Tongue (tissue), 2 donors: ENCODE data around the gene ADAMTS3. TPM values are rescaled to one million over a fixed set of nuclear protein-coding genes. Genes with fewer than 3 reads are reported as not detected.
"Not testable (repeated sequence)": the region's sequence is repeated elsewhere in the genome, so short reads cannot be mapped to it uniquely, and the experiment has no call there.

Experiments
- DNase-seq: peaks from one replicate; pipeline ENCODE4 v3.0.0-alpha.2; 2015
- total RNA-seq: library from RNA; depleted of rRNA; stranded (reverse); fragments of >200 nt; gene quantifications from one replicate; pipeline ENCODE4 v1.2.3, GENCODE V29; 2014

ADAMTS3 gene
- total RNA-seq, 1 donor from 2014 or later = 2.8 TPM

DNA sequence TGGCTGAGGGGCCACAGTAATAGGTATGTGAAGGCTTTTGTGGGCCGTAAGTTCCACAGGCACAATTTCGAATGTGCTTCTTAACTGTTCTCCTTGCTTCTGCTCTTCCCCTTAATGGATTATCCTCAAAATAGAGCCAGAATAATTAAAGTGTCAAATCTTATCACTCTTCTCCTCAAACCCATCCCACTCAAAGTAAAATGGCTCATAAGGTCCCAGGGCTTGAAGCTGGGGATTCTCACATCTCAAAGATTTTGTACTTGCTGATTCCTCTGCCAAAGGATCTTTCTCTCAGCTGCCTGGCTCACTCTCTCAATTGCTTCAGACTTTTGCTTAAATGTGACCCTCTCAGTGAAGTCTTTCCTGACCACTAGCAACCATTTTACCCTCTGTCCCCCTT, 16.6 kb downstream of the ADAMTS3 start:
- DNase-seq = no peak

DNA sequence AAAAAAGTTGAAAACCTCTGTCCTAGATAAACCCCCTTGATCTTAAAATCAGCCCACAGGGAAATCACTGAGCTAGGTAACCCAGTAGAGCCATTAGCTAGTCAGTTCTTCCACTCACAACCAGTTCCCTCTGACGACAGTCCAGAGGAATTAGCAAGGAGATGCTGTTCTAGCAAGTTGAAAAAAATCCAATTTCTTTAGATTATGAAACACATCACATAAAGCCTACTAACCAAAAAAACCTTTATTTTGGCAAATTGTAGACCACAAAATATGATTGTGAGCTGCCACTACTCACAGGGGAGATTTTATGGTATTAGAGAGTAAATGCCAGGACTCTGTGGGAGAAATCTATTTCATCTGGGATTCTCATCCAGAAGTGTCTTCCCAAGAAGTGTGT, 22.6 kb downstream of the ADAMTS3 start:
- no peak for DNase-seq

GRCh38 chr4:72540694-72541093, 28.3 kb downstream of the ADAMTS3 start:
- DNase-seq = not testable (repeated sequence)

DNA sequence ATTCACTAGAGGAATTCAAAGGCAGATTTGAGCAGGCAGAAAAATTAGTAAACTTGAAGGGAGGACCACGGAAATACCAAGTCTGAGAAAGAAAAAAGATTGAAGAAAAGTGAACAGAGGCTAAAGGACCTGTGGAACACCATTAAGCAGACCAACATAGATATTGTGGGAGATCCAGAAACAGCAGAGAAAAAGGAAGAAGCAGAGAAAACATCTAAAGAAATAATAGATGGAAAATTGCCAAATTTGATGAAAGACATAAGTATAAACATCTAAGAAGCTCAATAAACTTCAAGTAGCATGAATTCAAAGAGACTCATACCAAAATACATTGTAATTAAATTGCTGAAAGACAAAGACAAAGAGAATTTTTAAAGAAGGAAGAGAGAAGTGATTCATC, 31.0 kb downstream of the ADAMTS3 start:
- DNase-seq = no peak

DNA sequence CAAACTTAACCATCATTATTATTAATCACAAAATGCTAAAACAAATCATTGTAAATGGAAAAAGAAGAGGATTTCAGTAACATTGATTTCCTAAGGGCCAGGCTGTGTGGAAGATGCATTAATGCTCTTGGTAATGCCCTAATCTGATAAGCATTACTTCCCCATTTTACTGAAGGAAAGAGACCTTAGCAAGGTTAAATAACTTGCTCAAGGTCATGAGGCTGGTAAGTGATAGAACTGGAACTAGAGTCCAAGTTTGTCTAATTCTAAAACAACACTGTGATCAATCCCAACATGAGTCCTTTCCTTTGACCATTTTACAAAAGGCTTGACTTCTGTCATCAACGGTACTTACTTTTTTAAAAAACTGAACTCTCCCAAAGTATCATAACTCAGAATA, 32.6 kb downstream of the ADAMTS3 start:
- DNase-seq = no peak

DNA sequence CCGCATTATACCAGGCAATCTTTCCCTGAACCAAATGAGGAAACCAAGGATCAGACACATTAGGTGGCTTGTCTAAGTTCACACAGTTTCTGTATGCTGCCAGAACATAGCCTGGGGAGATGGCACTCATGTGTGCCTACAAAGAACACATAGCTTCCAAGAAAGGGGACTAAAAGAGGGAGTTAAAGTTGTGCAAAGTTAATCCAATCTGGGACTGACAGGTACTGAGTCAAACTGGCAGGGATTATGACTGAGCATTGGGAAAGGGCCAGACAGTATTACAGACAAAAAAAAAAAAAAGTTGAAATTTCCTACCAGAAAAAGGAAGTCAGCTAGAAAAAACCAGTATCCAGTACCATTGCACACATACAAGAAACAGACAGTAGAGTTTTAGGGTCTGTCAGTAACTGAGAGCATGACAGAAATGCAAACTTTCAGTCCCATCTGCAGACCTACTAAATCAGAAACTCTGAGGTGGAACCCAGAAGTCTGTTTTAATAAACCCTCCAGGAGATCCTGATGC, 37.2 kb downstream of the ADAMTS3 start:
- DNase-seq = no peak

GRCh38 chr4:72531322-72531721, 37.7 kb downstream of the ADAMTS3 start:
- DNase-seq = no peak

GRCh38 chr4:72529148-72529822, 39.7 kb downstream of the ADAMTS3 start:
- DNase-seq = no peak

- DNase-seq = no peak
Measured at GRCh38 chr4:72527038-72527646, 41.9 kb downstream of the ADAMTS3 start.

- DNase-seq = peak; percentile 78
Measured at GRCh38 chr4:72525938-72526337, 43.1 kb downstream of the ADAMTS3 start.

GRCh38 chr4:72522440-72522839, 46.6 kb downstream of the ADAMTS3 start:
- no peak for DNase-seq

DNA sequence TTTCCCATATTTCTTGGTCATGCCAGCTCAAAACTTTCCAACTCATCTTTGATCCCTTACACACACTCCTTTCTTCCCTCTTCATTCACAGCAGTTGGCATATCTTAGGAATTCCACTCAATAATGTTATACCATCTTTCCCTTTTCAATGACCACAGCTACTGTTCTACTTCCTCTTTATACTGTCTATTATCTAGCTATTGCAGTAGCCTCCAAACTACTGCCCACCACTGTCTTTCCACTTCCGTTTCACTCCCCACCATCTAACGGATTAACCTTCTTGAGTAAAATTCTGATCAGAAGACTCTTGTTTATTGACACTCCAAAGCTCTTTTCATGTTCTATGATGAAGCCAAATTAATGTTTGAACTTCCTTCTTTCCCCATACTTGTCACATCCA, 55.8 kb downstream of the ADAMTS3 start:
- DNase-seq = no peak

- no peak for DNase-seq
Measured at GRCh38 chr4:72507860-72508419, 61.1 kb downstream of the ADAMTS3 start.

DNA sequence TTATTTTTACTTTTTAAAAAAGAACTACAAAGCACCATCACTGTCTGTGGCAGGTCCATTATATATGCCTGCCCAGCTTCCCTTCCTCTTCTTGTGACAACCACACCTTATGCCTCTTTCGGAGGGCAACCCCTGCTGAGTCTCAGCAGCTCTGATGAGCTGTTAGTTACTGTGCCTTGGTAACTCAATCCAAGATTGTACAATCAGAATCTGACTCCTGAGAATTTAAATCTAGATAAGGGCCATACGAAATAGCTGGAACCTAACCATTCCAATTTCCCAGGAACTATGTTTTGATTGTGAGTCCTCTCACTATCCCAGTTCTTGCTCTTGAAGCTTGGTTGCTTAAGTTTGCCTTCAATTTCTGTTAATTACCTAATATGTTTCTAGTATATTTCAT, 61.9 kb downstream of the ADAMTS3 start:
- DNase-seq = no peak

DNA sequence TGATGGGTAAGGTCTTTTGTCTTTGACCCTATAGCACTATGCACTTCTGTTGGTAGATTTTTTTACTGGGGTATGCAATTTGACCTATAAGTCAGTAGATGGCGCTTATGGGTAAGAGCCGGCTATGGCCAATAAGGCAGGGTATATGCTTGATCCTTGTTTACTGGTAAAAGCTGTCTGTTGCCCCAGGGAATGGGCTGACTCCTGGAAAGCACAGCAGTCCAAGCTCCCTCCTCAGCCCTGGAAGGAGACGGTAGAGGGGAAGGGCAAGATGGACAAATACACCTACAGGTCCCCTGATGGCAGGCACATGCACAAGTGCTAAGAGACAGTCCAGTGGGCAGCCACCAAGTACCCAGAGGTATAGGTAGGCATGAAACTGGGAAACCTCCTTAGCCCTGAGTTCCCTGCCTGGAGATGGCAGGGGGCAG, 63.7 kb downstream of the ADAMTS3 start:
- DNase-seq = peak; percentile 29

DNA sequence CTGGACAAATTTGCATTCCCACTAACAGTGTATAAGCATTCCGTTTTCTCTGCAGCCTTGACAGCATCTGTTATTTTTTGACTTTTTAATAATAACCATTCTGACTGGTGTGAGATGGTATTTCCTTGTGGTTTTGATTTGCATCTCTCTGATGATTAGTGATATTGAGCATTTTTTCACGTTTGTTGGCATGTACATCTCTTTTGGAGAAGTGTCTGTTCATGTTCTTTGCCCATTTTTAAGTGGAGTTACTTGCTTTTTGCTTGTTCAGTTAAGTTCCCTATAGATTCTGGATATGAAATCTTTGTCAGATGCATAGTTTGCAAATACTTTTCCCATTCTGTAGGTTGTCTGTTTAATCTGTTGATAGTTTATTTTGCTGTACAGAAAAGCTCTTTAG, 68.8 kb downstream of the ADAMTS3 start:
- no peak for DNase-seq

GRCh38 chr4:72496119-72496518, 72.9 kb downstream of the ADAMTS3 start:
- DNase-seq = no peak

DNA sequence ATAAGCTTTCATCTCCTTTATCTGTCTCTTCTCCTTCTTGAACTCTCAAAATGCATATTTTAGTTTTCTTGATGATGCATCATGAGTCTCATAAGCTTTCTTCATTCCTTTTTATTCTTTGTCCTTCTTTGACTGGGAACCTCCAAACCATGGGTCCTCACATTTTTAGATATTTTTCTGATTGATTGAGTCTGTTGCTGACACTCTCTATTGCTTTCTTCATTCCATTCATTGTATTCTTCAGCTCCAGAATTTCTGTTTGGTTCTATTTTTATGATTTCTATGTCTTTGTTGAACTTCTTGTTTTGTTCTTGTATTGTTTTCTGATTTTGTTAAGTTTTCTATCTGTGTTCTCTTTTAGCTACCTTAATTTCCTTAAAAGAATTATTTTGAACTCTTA, 74.9 kb downstream of the ADAMTS3 start:
- DNase-seq = no peak

DNA sequence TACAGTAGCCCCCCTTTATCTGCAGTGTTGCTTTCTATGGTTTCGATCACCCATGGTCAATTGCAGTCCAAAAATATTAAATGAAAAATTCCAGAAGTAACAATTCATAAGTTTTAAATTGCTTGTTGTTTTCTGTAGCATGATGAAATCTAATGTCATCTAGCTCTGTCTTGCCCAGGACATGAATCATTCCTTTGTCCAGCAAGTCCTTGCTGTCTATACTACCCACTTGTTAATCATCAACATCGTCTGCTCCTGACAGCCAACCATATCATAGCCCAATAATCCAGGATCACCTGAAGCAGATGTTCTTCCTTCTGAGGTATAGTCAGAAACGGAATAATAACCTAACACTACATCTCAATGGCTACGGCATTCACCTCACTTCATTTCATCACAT, 79.8 kb downstream of the ADAMTS3 start:
- DNase-seq = no peak

DNA sequence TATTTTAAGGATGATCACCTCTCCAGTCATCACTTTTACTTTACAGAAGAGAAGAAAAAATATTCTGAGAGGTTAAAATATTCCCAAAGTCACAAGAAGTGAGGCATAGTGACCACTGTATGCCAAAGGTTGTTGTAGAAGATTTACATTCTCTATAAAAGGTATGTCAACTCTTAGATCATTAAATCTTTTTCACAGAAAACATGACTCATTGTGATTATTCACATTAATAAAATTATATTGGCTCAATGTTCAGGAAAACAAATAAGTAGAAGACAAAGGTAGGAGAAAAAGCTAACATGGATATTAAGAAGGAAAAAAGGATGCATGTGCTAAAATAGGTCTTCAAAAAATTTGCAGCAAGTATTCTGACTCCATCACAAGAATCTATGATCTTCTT, 82.0 kb downstream of the ADAMTS3 start:
- no peak for DNase-seq

- no peak for DNase-seq
Measured at GRCh38 chr4:72484981-72485380, 84.0 kb downstream of the ADAMTS3 start.

GRCh38 chr4:72473434-72473900, 95.6 kb downstream of the ADAMTS3 start:
- no peak for DNase-seq

DNA sequence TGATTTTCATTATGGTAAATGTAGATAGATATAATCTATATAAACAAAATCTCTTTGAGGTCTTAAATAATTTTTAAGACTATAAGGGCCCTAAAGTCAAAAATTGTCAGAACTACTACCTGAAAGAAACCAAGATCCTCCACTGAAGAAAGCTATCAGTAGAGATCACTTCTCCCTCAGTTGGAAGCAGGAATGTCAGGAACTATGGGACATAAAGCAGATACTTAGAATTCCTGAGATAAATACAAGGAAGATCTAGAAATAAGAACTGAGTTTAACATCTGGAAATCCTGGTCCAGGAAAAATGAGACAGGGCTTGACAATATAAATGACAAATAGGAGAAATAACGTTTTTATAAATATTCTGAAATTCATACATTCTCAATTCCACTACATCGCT, 97.2 kb downstream of the ADAMTS3 start:
- no peak for DNase-seq
